Measurements from ENCODE around the gene BTD.

The BTD gene

GRCh38 chr3:15665510-15666150, 64.1 kb downstream of the BTD start:
- DNase-seq (ENCODE audit: low spot score): peak; percentile 32

- DNase-seq (ENCODE audit: low spot score): no peak
Observed at GRCh38 chr3:15666277-15666676, 64.7 kb downstream of the BTD start.

GRCh38 chr3:15667484-15667883, 65.9 kb downstream of the BTD start:
- DNase-seq (ENCODE audit: low spot score): no peak

GRCh38 chr3:15673536-15673935, 72.0 kb downstream of the BTD start:
- DNase-seq (ENCODE audit: low spot score): no peak

- no peak for DNase-seq (ENCODE audit: low spot score)
Observed at GRCh38 chr3:15676259-15676658, 74.7 kb downstream of the BTD start.

- DNase-seq (ENCODE audit: low spot score): no peak
Observed at GRCh38 chr3:15679306-15679705, 77.8 kb downstream of the BTD start.

- DNase-seq (ENCODE audit: low spot score): no peak
Observed at GRCh38 chr3:15681668-15682067, 80.1 kb downstream of the BTD start.

- DNase-seq (ENCODE audit: low spot score): no peak
Observed at GRCh38 chr3:15682561-15683185, 81.1 kb downstream of the BTD start.

- DNase-seq (ENCODE audit: low spot score): no peak
Observed at GRCh38 chr3:15683253-15683652, 81.7 kb downstream of the BTD start.

- no peak for DNase-seq (ENCODE audit: low spot score)
Observed at GRCh38 chr3:15685927-15686326, 84.4 kb downstream of the BTD start.

- no peak for DNase-seq (ENCODE audit: low spot score)
Observed at GRCh38 chr3:15690230-15690629, 88.7 kb downstream of the BTD start.

- DNase-seq (ENCODE audit: low spot score): no peak
Observed at GRCh38 chr3:15690748-15691147, 89.2 kb downstream of the BTD start.

- DNase-seq (ENCODE audit: low spot score): no peak
Observed at GRCh38 chr3:15693355-15693754, 91.8 kb downstream of the BTD start.

GRCh38 chr3:15694628-15695027, 93.1 kb downstream of the BTD start:
- DNase-seq (ENCODE audit: low spot score): no peak

Measured in RKO (cell line).